ENCODE results near the gene SEC16B.
"Not testable (repeated sequence)": the region's sequence is repeated elsewhere in the genome, so short reads cannot be mapped to it uniquely, and the experiment has no call there.

The SEC16B gene

GRCh38 chr1:177969825-177970371 lies at the start of gene SEC16B:
Gene SEC16B (minus strand): TSS chr1:177970058. CDS start chr1:177967981, 2,077 bp downstream.
- no peak for DNase-seq (ENCODE audit: low read depth)

- DNase-seq (ENCODE audit: low read depth): no peak
These were observed 49.8 kb upstream of the SEC16B start for GRCh38 chr1:178019622-178020021.

- no peak for DNase-seq (ENCODE audit: low read depth)
These were observed 49.4 kb upstream of the SEC16B start for GRCh38 chr1:178019208-178019607.

GRCh38 chr1:178017517-178017916 lies 47.7 kb upstream of the SEC16B start:
- no peak for DNase-seq (ENCODE audit: low read depth)

GRCh38 chr1:178011864-178012503 lies 42.1 kb upstream of the SEC16B start:
- DNase-seq (ENCODE audit: low read depth): no peak

GRCh38 chr1:178011465-178011828 lies 41.6 kb upstream of the SEC16B start:
- no peak for DNase-seq (ENCODE audit: low read depth)

- no peak for DNase-seq (ENCODE audit: low read depth)
These were observed 41.0 kb upstream of the SEC16B start for GRCh38 chr1:178010674-178011464.

GRCh38 chr1:178006043-178006442 lies 36.2 kb upstream of the SEC16B start:
- DNase-seq (ENCODE audit: low read depth): no peak

- no peak for DNase-seq (ENCODE audit: low read depth)
These were observed 35.6 kb upstream of the SEC16B start for GRCh38 chr1:178005450-178005849.

GRCh38 chr1:178004926-178005391 lies 35.1 kb upstream of the SEC16B start:
- DNase-seq (ENCODE audit: low read depth): no peak

GRCh38 chr1:177998696-177999631 lies 29.1 kb upstream of the SEC16B start:
- no peak for DNase-seq (ENCODE audit: low read depth)

GRCh38 chr1:177996957-177997356 lies 27.1 kb upstream of the SEC16B start:
- DNase-seq (ENCODE audit: low read depth): no peak

GRCh38 chr1:177995369-177995768 lies 25.5 kb upstream of the SEC16B start:
- no peak for DNase-seq (ENCODE audit: low read depth)

- not testable (repeated sequence) for DNase-seq (ENCODE audit: low read depth)
These were observed 16.4 kb upstream of the SEC16B start for GRCh38 chr1:177986281-177986680.

- no peak for DNase-seq (ENCODE audit: low read depth)
These were observed 14.9 kb upstream of the SEC16B start for GRCh38 chr1:177984761-177985160.

GRCh38 chr1:177984136-177984525 lies 14.3 kb upstream of the SEC16B start:
- DNase-seq (ENCODE audit: low read depth): peak; percentile 91

GRCh38 chr1:177983482-177984135 lies 13.8 kb upstream of the SEC16B start:
- peak; percentile 58 for DNase-seq (ENCODE audit: low read depth)

GRCh38 chr1:177983077-177983476 lies 13.2 kb upstream of the SEC16B start:
- no peak for DNase-seq (ENCODE audit: low read depth)

GRCh38 chr1:177981200-177981599 lies 11.3 kb upstream of the SEC16B start:
- no peak for DNase-seq (ENCODE audit: low read depth)

GRCh38 chr1:177979272-177979671 lies 9.4 kb upstream of the SEC16B start:
- no peak for DNase-seq (ENCODE audit: low read depth)

GRCh38 chr1:177978530-177978929 lies 8.7 kb upstream of the SEC16B start:
- no peak for DNase-seq (ENCODE audit: low read depth)

- DNase-seq (ENCODE audit: low read depth): no peak
These were observed 7.3 kb upstream of the SEC16B start for GRCh38 chr1:177977141-177977540.

Data from fibroblast of gingiva (primary cell).